GM12878 (cell line): ENCODE measurements around the gene DNAJC27. TPM values are rescaled to one million over a fixed set of nuclear protein-coding genes. Genes with fewer than 3 reads are reported as not detected.

Source experiments
- ATAC-seq: fragments of 200-7000 bp; cut with Tn5 transposase; 3 replicates; pipeline ENCODE4 v1.9.1; 2020; ENCODE audit warnings: mild to moderate bottlenecking, moderate library complexity
- BruUV-seq: library from RNA; stranded (reverse); fragments of 400-500 nt; replicated peaks from 2 replicates; lab custom pipeline; 2021; lab: Mats Ljungman, UMichigan
- CTCF ChIA-PET: fragments of 300-600 bp; sonication (Branson Sonifier 250); formaldehyde crosslinking; extraction: SDS; loops from one replicate; lab custom pipeline; 2021; ENCODE audit warnings: inconsistent platforms; lab: Yijun Ruan, JAX
- POLR2A ChIA-PET: fragments of 350-600 bp; formaldehyde crosslinking; extraction: SDS; loops from one replicate; lab custom pipeline; 2021; ENCODE audit warnings: inconsistent platforms; lab: Charles Lee
- RAD21 ChIA-PET: fragments of 300-600 bp; sonication (Branson Sonifier 250); formaldehyde crosslinking; loops from one replicate; lab custom pipeline; 2023; ENCODE audit warnings: antibody characterized with exemption; ENCODE audit not compliant: unreplicated experiment; lab: Charles Lee
- SMC1A ChIA-PET: fragments of 300-600 bp; sonication (Branson Sonifier 250); formaldehyde crosslinking; loops from one replicate; lab custom pipeline; 2023; ENCODE audit not compliant: unreplicated experiment, uncharacterized antibody; lab: Charles Lee
- DNase-seq: peaks from one replicate; pipeline ENCODE4 v3.0.0-alpha.2; 2011; ENCODE audit warnings: low read depth, low spot score
- FAIRE-seq: peaks from 3 replicates; lab custom pipeline; 2011; peaks lifted over from hg19 to GRCh38; lab: Jason Lieb, UNC
- H2AFZ ChIP-seq: 2 replicates; pipeline ENCODE4 v1.6.0; 2011; ENCODE audit warnings: low read depth, low read length, control low read depth; ENCODE audit not compliant: control insufficient read depth
- H3K27ac ChIP-seq: 2 replicates; pipeline ENCODE4 v1.5.1; 2011; ENCODE audit warnings: control low read depth; ENCODE audit not compliant: control insufficient read depth, insufficient read depth
- H3K27me3 ChIP-seq, 2 experiments: replicated peaks in 1 of 2; 2 replicates each; pipeline versions ENCODE4 v1.6.0 to v1.6.1; 2011; ENCODE audit warnings: low read length in 1 of 2; ENCODE audit not compliant: control insufficient read depth in 2 of 2, insufficient read depth in 2 of 2
- H3K36me3 ChIP-seq, 2 experiments: 2 replicates each; pipeline ENCODE4 v1.5.1; 2011; ENCODE audit warnings: low read length in 1 of 2; ENCODE audit not compliant: control insufficient read depth in 2 of 2, insufficient read depth in 2 of 2
- H3K4me1 ChIP-seq: 2 replicates; pipeline ENCODE4 v1.6.1; 2011; ENCODE audit warnings: mild to moderate bottlenecking, low read length, moderate library complexity, mixed read lengths; ENCODE audit not compliant: control insufficient read depth, insufficient read depth
- H3K4me2 ChIP-seq: 2 replicates; pipeline ENCODE4 v1.6.0; 2011; ENCODE audit warnings: control low read depth; ENCODE audit not compliant: control insufficient read depth, insufficient read depth
- H3K4me3 ChIP-seq: fragments of 200-600 bp; sonication (generic); 2 replicates; pipeline ENCODE4 v1.5.1; 2016
- H3K79me2 ChIP-seq: 2 replicates; pipeline ENCODE4 v1.6.0; 2011; ENCODE audit warnings: low read length; ENCODE audit not compliant: control insufficient read depth, insufficient read depth
- H3K9ac ChIP-seq: 2 replicates; pipeline ENCODE4 v1.8.0; 2011; ENCODE audit warnings: low read length, control low read depth, mixed read lengths; ENCODE audit not compliant: control insufficient read depth, insufficient read depth
- H3K9me3 ChIP-seq: replicated peaks from 3 replicates; pipeline ENCODE4 v1.5.1; 2011; ENCODE audit warnings: mild to moderate bottlenecking, low read length; ENCODE audit not compliant: control insufficient read depth, insufficient read depth
- H4K20me1 ChIP-seq: 2 replicates; pipeline ENCODE4 v1.6.0; 2011; ENCODE audit not compliant: control insufficient read depth, insufficient read depth
- BRCA1 ChIP-seq: IDR thresholded peaks from 2 replicates; pipeline ENCODE4 v1.6.1; 2011; ENCODE audit warnings: low read depth, low read length, improper control_type of control experiment
- CBX5 ChIP-seq: sonication (generic); IDR thresholded peaks from 2 replicates; pipeline ENCODE4 v1.6.1; 2016; ENCODE audit warnings: low read depth, moderate library complexity, mild to moderate bottlenecking, inconsistent platforms
- CEBPB ChIP-seq, 2 experiments: fragments of 150-350 bp in 1 of 2; IDR thresholded peaks; 2 replicates each; pipeline ENCODE4 v1.6.1; 2012 to 2014; ENCODE audit warnings: low read depth in 2 of 2, low read length in 2 of 2, borderline replicate concordance in 1 of 2, inconsistent platforms in 1 of 2
- DPF2 ChIP-seq: fragments of 450-650 bp; IDR thresholded peaks from 2 replicates; pipeline ENCODE4 v1.6.1; 2017; ENCODE audit warnings: mild to moderate bottlenecking
- EP300 ChIP-seq, 2 experiments: fragments of 150-350 bp in 1 of 2; IDR thresholded peaks; 2 replicates each; pipeline ENCODE4 v1.6.1; 2011 to 2012; ENCODE audit warnings: low read depth in 2 of 2, low read length in 2 of 2, borderline replicate concordance in 1 of 2, improper control_type of control experiment in 1 of 2, inconsistent platforms in 1 of 2; ENCODE audit not compliant: control insufficient read depth in 1 of 2
- ETV6 ChIP-seq, 2 experiments: fragments of 450-650 bp in 1 of 2; IDR thresholded peaks in 1 of 2; conservative IDR thresholded peaks in 1 of 2; 2 replicates each; pipeline ENCODE4 v1.6.1; 2014; ENCODE audit warnings: antibody characterized with exemption in 1 of 2, borderline replicate concordance in 1 of 2, low read depth in 1 of 2, mild to moderate bottlenecking in 1 of 2, moderate library complexity in 1 of 2
- IRF5 ChIP-seq: fragments of 450-650 bp; IDR thresholded peaks from 2 replicates; pipeline ENCODE4 v1.6.1; 2017; ENCODE audit warnings: borderline replicate concordance
- NFIC ChIP-seq: IDR thresholded peaks from 2 replicates; pipeline ENCODE4 v1.6.1; 2012; ENCODE audit warnings: low read depth, mild to moderate bottlenecking, inconsistent platforms, low read length, moderate library complexity
- NFYA ChIP-seq: IDR thresholded peaks from 2 replicates; pipeline ENCODE4 v1.6.1; 2011; ENCODE audit warnings: low read depth, mild to moderate bottlenecking, low read length, improper control_type of control experiment, borderline replicate concordance
- PAX5 ChIP-seq: IDR thresholded peaks from 2 replicates; pipeline ENCODE4 v1.6.1; 2011; ENCODE audit warnings: low read depth, low read length, borderline replicate concordance
- SKIL ChIP-seq: fragments of 450-650 bp; IDR thresholded peaks from 2 replicates; pipeline ENCODE4 v1.6.1; 2017; ENCODE audit warnings: mild to moderate bottlenecking, low read depth, inconsistent platforms; ENCODE audit not compliant: poor library complexity, severe bottlenecking
- SMARCA5 ChIP-seq: fragments of 450-650 bp; IDR thresholded peaks from 2 replicates; pipeline ENCODE4 v1.6.1; 2017; ENCODE audit warnings: mild to moderate bottlenecking
- SMC3 ChIP-seq: IDR thresholded peaks from 2 replicates; pipeline ENCODE4 v1.6.1; 2011; ENCODE audit warnings: low read length, improper control_type of control experiment, borderline replicate concordance
- SREBF2 ChIP-seq: IDR thresholded peaks from 2 replicates; pipeline ENCODE4 v1.6.1; 2012; ENCODE audit warnings: mild to moderate bottlenecking, low read length
- TAF1 ChIP-seq: IDR thresholded peaks from 2 replicates; pipeline ENCODE4 v1.6.1; 2011; ENCODE audit warnings: mild to moderate bottlenecking, low read depth, low read length, borderline replicate concordance
- ZBTB11 ChIP-seq: fragments of 450-650 bp; formaldehyde crosslinking; IDR thresholded peaks from 2 replicates; pipeline ENCODE4 v1.5.0; 2022; ENCODE audit warnings: mild to moderate bottlenecking, missing genetic modification characterization
- ZNF384 ChIP-seq: IDR thresholded peaks from 2 replicates; pipeline ENCODE4 v1.6.1; 2012; ENCODE audit warnings: low read depth, mild to moderate bottlenecking, low read length, improper control_type of control experiment, borderline replicate concordance
- WGBS: methylation state at CpG from one replicate; pipeline ENCODE4 v1.1.6; 2016; ENCODE audit warnings: low lambda C conversion rate; ENCODE audit not compliant: insufficient replicate concordance, insufficient coverage; ENCODE audit errors: missing lambda C conversion rate; 5-methylcytosine and 5-hydroxymethylcytosine counted together
- in situ Hi-C: fragments of 300-500 bp; cut with MboI; formaldehyde crosslinking; loops from 9 replicates; pipeline ENCODE4 v1.14.3; 2018; ENCODE audit warnings: mixed read lengths
- intact Hi-C: fragments of 100-400 bp; cut with micrococcal nuclease; formaldehyde crosslinking; loops from one replicate; pipeline ENCODE4 v1.14.2; 2022; ENCODE audit not compliant: unreplicated experiment
- polyA plus RNA-seq, 11 experiments: library from polyadenylated mRNA; depleted of rRNA in 4 of 11; unstranded in 6 of 11; stranded (reverse) in 5 of 11; fragments of >200 nt; fragmentation: Nextera tagmentation in 4 of 11; fragmentation: Illumina TruSeq in 1 of 11; extraction: Ambion mirVana in 4 of 11; extraction: Trizol in 1 of 11; gene quantifications; 1 replicate in 1 of 11; 2 replicates in 10 of 11; pipeline versions ENCODE4 v1.2.1 to v1.2.3, GENCODE V29; 2011 to 2016; ENCODE audit warnings: inconsistent platforms in 2 of 11, missing spikeins in 2 of 11, low read depth in 1 of 11
- total RNA-seq, 4 experiments: library from RNA; depleted of rRNA in 3 of 4; stranded (reverse); fragments of >200 nt in 3 of 4; fragmentation: Illumina TruSeq in 1 of 4; extraction: Trizol in 1 of 4; gene quantifications; 2 replicates each; pipeline versions ENCODE4 v1.2.1 to v1.2.3, GENCODE V29; 2013 to 2021

Gene DNAJC27
- total and polyA plus RNA-seq, 10 of the 15 experiments (the other 5 are each of a cell fraction or from before 2014, with no cell fraction given): 0.95 to 9.6 (median 3.7) TPM

- H3K27ac ChIP-seq: no peak overlapping the region
- no peak overlapping the region for H3K4me3 ChIP-seq
- no TSS peak for BruUV-seq
- WGBS: 100% methylated on average over 1 of the region's 1 CpG
- ChIA-PET CTCF (no interaction called here), POLR2A (no interaction called here), RAD21 (no interaction called here), SMC1A (no interaction called here)
- FAIRE-seq (no peak), DNase-seq (no peak), ATAC-seq (no peak)
- no peaks in the 10 kb centered on the region; a peak in 1 of 4 replicates for H3K36me3 ChIP-seq
- H3K9me3 ChIP-seq: no peaks in the 10 kb centered on the region
- peaks cover 34% of the 10 kb centered on the region for H3K4me1 ChIP-seq
- in situ Hi-C loops: no loop called here
- peaks cover 21% of the 10 kb centered on the region for H3K79me2 ChIP-seq
- intact Hi-C loops: no loop called here
- no peak overlapping the region for H2AFZ ChIP-seq
- H3K4me2 ChIP-seq: no peak overlapping the region
- no peaks in the 10 kb centered on the region for H3K27me3 ChIP-seq
- H3K9ac ChIP-seq: no peak overlapping the region
- H4K20me1 ChIP-seq: peaks cover 7% of the 10 kb centered on the region; the same call in 1 of the 2 replicates
- TF ChIP-seq IRF5: no peak
- no peak for TF ChIP-seq NFIC
- TF ChIP-seq NFYA: no peak
- no peak for TF ChIP-seq ETV6 (conservative IDR thresholded peaks at IDR 0.05 in 1 of 2, IDR thresholded peaks at IDR 0.05 in 1 of 2; ENCODE audit: borderline replicate concordance in 1 of 2, low read depth in 1 of 2)
- TF ChIP-seq CBX5: no peak
- no peak for TF ChIP-seq ZNF384
- TF ChIP-seq SREBF2: no peak
- no peak for TF ChIP-seq PAX5
- no peak for TF ChIP-seq DPF2
- no peak for TF ChIP-seq SMARCA5
- no peak for TF ChIP-seq SMC3
- no peak for TF ChIP-seq EP300 (IDR thresholded peaks at IDR 0.05; ENCODE audit: borderline replicate concordance in 1 of 2, control insufficient read depth in 1 of 2, low read depth in 2 of 2, low read length in 2 of 2)
- no peak for TF ChIP-seq CEBPB (IDR thresholded peaks at IDR 0.05; ENCODE audit: borderline replicate concordance in 1 of 2, low read depth in 2 of 2, low read length in 2 of 2)
- no peak for TF ChIP-seq TAF1
- TF ChIP-seq BRCA1: no peak
- no peak for TF ChIP-seq SKIL
- no peak for TF ChIP-seq ZBTB11 (CRISPR knock-in tag)
These were observed 49.2 kb downstream of the DNAJC27 start for GRCh38 chr2:24922556-24922955.
